SU-DHL-6 (cell line): ENCODE data around the gene COX8C.

Source experiments
- H2AFZ ChIP-seq: fragments of 200-600 bp; sonication (generic); 2 replicates; pipeline ENCODE4 v1.6.1; 2014; ENCODE audit warnings: low read depth, mild to moderate bottlenecking, moderate library complexity, mixed read lengths, antibody characterized with exemption, low read length; ENCODE audit not compliant: severe bottlenecking
- H3F3A ChIP-seq: fragments of 200-600 bp; shearing (Covaris generic); 2 replicates; pipeline ENCODE4 v1.6.0; 2016; ENCODE audit warnings: antibody characterized with exemption, mild to moderate bottlenecking; ENCODE audit not compliant: insufficient read depth
- H3K27ac ChIP-seq: fragments of 200-600 bp; sonication (generic); 2 replicates; pipeline ENCODE4 v1.5.1; 2016; ENCODE audit warnings: low read depth, mild to moderate bottlenecking, low read length, moderate library complexity, mixed read lengths
- H3K27me3 ChIP-seq: fragments of 200-600 bp; sonication (generic), shearing (Covaris generic); 2 replicates; pipeline ENCODE4 v1.6.0; 2014; ENCODE audit warnings: mild to moderate bottlenecking, low read length
- H3K36me3 ChIP-seq: fragments of 200-600 bp; sonication (generic); 2 replicates; pipeline ENCODE4 v1.6.1; 2014; ENCODE audit warnings: mild to moderate bottlenecking, low read length, mixed read lengths
- H3K4me2 ChIP-seq: fragments of 300-600, 200-600 bp; shearing (Covaris generic), sonication (generic); 2 replicates; pipeline ENCODE4 v1.6.0; 2014; ENCODE audit warnings: low read length, low read depth, mild to moderate bottlenecking; ENCODE audit not compliant: poor library complexity, severe bottlenecking
- H3K4me3 ChIP-seq: fragments of 200-600 bp; sonication (generic); 2 replicates; pipeline ENCODE4 v1.5.1; 2014; ENCODE audit warnings: antibody characterized with exemption, low read length, mild to moderate bottlenecking, mixed read lengths; ENCODE audit not compliant: insufficient read depth, poor library complexity, severe bottlenecking
- H3K79me2 ChIP-seq: fragments of 200-600 bp; sonication (generic); 2 replicates; pipeline ENCODE4 v1.6.1; 2014; ENCODE audit warnings: mild to moderate bottlenecking, low read length, moderate library complexity; ENCODE audit not compliant: insufficient read depth
- H3K9ac ChIP-seq: fragments of 200-600 bp; sonication (generic); 2 replicates; pipeline ENCODE4 v1.7.0; 2014; ENCODE audit warnings: mild to moderate bottlenecking, low read length
- H3K9me2 ChIP-seq: fragments of 200-600 bp; sonication (generic); replicated peaks from 2 replicates; pipeline ENCODE4 v1.6.1; 2014; ENCODE audit warnings: low read length; ENCODE audit not compliant: insufficient read depth
- H3K9me3 ChIP-seq: fragments of 200-600 bp; sonication (generic); 2 replicates; pipeline ENCODE4 v1.6.1; 2014; ENCODE audit warnings: low read length, mixed read lengths; ENCODE audit not compliant: insufficient read depth
- H4K20me1 ChIP-seq: fragments of 200-600 bp; sonication (generic); 2 replicates; pipeline ENCODE4 v1.6.1; 2014; ENCODE audit warnings: low read depth, mild to moderate bottlenecking, antibody characterized with exemption, low read length, moderate library complexity, mixed read lengths
- CTCF ChIP-seq: fragments of 200-600 bp; sonication (generic); IDR thresholded peaks from one replicate; pipeline ENCODE4 v1.5.1; 2017; ENCODE audit warnings: antibody characterized with exemption, mild to moderate bottlenecking, low read length, moderate library complexity; ENCODE audit not compliant: insufficient read depth, poor library complexity, severe bottlenecking
- EZH2phosphoT487 ChIP-seq: fragments of 200-600 bp; sonication (generic), shearing (Covaris generic); conservative IDR thresholded peaks from 2 replicates; pipeline ENCODE4 v1.6.1; 2018; ENCODE audit warnings: mild to moderate bottlenecking, antibody characterized with exemption, low read length, moderate library complexity, mixed read lengths

Gene COX8C

DNA sequence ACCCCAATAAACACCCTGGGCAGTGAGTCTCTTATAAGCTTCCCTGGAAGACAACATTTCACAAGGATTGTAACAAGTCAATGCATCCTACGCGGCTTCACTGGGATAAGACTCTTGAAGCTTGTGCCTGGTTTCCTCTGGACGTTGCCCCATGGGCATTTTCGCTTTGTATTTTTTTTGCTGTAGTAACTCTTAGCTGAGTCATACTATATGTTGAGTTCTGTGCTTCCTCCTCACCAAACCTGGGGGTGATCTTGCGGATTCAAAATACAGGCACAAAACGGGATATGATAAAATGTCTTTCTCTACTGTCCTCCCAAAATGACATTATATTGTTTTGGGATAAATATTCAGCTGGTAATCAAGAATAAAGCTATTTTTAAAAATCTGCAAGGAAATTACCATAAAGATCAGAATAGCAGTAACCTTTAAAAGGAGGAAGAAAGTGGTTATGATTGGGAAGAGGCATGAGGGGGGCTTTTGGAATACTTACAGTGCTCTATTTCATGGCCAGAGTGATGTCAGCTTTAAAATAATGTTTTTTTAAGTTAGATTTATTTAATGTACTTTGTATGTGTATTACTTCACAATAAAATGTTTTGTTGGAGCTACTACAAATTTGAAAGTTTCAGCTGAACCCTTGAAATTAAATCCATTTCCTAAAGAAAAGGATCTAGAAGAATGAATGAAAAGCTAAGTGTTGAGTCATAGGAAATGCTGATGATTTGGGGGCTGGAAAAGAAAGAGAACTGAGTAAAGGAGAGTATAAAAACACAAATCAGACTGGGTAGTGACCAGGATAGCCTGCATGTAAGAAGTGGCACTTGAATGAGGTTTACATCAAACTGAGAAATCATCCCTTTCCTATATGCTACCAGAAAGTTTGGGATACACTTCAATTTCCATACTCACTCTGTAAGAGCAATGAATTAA, 28.8 kb upstream of the COX8C start:
- Histone ChIP-seq H3K27me3 (no peaks in the 10 kb centered on the region), H3K9me2 (no peaks in the 10 kb centered on the region), H3K36me3 (peaks cover 4% of the 10 kb centered on the region), H3K27ac (no peak overlapping the region), H3F3A (peaks cover 6% of the 10 kb centered on the region; the same call in 1 of the 2 replicates), H3K9ac (no peak overlapping the region), H4K20me1 (peaks cover 4% of the 10 kb centered on the region; the same call in 1 of the 2 replicates), H3K4me2 (no peak overlapping the region), H3K9me3 (no peaks in the 10 kb centered on the region), H3K79me2 (peaks cover 96% of the 10 kb centered on the region), H2AFZ (no peak overlapping the region), H3K4me3 (no peak overlapping the region)
- TF ChIP-seq EZH2phosphoT487, result no peak
- TF ChIP-seq CTCF, result no peak

DNA sequence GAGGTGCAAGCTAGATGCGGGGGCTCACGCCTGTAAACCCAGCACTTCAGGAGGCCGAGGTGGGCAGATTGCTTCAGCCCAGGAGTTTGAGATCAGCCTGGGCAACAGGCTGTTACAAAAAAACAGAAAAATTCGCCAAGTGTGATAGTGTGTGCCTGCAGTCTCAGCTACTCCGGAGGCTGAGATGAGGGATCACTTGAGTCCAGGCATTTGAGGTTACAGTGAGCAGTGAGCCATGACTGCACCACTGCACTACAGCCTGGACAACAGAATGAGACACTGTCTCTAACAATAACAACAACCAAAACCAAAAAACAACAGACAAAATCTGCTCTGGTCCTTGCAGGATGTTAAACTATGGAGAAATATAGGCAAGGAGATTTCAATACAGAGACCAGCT, 28.1 kb upstream of the COX8C start:
- Histone ChIP-seq H3K9me2 (no peaks in the 10 kb centered on the region), H3K9me3 (no peaks in the 10 kb centered on the region), H3K27ac (no peak overlapping the region), H2AFZ (no peak overlapping the region), H3K79me2 (peaks cover 97% of the 10 kb centered on the region), H3K4me2 (no peak overlapping the region), H3K4me3 (no peak overlapping the region), H3K36me3 (peaks cover 4% of the 10 kb centered on the region), H3F3A (peaks cover 6% of the 10 kb centered on the region; the same call in 1 of the 2 replicates), H3K9ac (no peak overlapping the region), H3K27me3 (no peaks in the 10 kb centered on the region), H4K20me1 (peaks cover 4% of the 10 kb centered on the region; the same call in 1 of the 2 replicates)
- TF ChIP-seq CTCF (no peak), EZH2phosphoT487 (no peak)

DNA sequence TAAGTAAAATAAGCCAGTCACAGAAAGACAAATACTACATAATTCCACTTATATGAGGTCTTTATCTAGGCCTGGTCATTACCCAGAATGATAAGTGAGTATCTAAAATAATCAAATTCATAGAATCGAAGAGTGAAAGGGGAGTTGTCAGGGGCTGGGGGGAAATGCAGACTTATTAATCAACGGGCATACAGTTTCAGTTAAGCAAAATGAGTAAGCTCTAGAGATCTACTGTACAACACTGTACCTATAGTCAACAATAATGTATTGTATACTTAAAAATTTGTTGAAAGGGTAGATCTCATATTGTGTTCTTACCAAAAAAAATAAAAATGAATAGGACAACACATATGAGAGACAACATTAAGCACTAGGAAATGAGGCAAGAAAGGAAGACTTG, 27.5 kb upstream of the COX8C start:
- Histone ChIP-seq H3K4me3 (no peak overlapping the region), H3K9ac (no peak overlapping the region), H3K27me3 (no peaks in the 10 kb centered on the region), H3K9me3 (no peaks in the 10 kb centered on the region), H3K4me2 (no peak overlapping the region), H3K79me2 (peaks cover 97% of the 10 kb centered on the region), H3K9me2 (no peaks in the 10 kb centered on the region), H3F3A (peaks cover 6% of the 10 kb centered on the region; the same call in 1 of the 2 replicates), H4K20me1 (peaks cover 3% of the 10 kb centered on the region; the same call in 1 of the 2 replicates), H2AFZ (no peak overlapping the region), H3K27ac (no peak overlapping the region), H3K36me3 (peaks cover 4% of the 10 kb centered on the region)
- TF ChIP-seq CTCF (no peak), EZH2phosphoT487 (no peak)
